Measurements from ENCODE around the gene CCNI2. TPM values are rescaled to one million over a fixed set of nuclear protein-coding genes. Genes with fewer than 3 reads are reported as not detected.

CCNI2 gene
- total and polyA plus RNA-seq, 3 donors from 2014 or later: 1.1 to 4.5 (median 2.7) TPM

DNA sequence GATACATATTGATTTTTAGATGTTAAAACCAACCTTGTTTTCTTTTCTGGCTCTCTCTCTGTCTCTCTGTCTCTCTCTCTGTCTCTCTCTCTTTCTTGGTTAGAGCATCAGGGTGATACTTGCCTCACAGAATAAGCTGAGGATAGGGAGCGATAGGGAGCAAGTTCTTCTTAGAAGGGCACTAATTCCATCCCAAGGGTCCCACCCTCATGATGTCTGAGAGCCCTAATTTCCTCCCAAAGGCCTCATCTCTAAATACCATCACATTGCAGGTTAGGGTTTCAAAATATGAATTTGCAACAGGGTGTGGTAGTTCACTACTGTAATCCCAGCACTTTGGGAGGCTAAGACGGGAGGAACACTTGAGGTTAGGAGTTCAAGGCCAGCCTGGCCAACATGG lies 5.1 kb upstream of the CCNI2 start:
- no peak overlapping the region for H3K4me3 ChIP-seq
- no peak for DNase-seq
- intact Hi-C loops (cut with DNase I; ENCODE audit: low total_unique reads): no loop called here
- TF ChIP-seq CTCF (IDR thresholded peaks at IDR 0.05) (no peak), POLR2A (IDR thresholded peaks at IDR 0.05) (no peak)
- H3K27ac ChIP-seq: no peak overlapping the region
- no peaks in the 10 kb centered on the region for H3K36me3 ChIP-seq (ENCODE audit: low read depth, missing control alignments)
- H3K27me3 ChIP-seq: no peaks in the 10 kb centered on the region
- H3K4me1 ChIP-seq: no peaks in the 10 kb centered on the region
- no peaks in the 10 kb centered on the region for H3K9me3 ChIP-seq
- WGBS, 2 donors: 77 to 87% methylated on average over 2 of the region's 2 CpGs

- Histone ChIP-seq H3K36me3 (ENCODE audit: low read depth, missing control alignments) (no peaks in the 10 kb centered on the region), H3K27ac (no peak overlapping the region), H3K9me3 (no peaks in the 10 kb centered on the region), H3K27me3 (no peaks in the 10 kb centered on the region), H3K4me1 (no peaks in the 10 kb centered on the region), H3K4me3 (no peak overlapping the region)
- TF ChIP-seq CTCF (IDR thresholded peaks at IDR 0.05) (no peak), POLR2A (IDR thresholded peaks at IDR 0.05) (no peak)
- intact Hi-C loops (cut with DNase I; ENCODE audit: low total_unique reads): no loop called here
- no peak for DNase-seq
- 92 to 96% methylated on average over 5 of the region's 5 CpGs for WGBS, 2 donors
Observed at GRCh38 chr5:132742626-132743025, 4.6 kb upstream of the CCNI2 start.

DNA sequence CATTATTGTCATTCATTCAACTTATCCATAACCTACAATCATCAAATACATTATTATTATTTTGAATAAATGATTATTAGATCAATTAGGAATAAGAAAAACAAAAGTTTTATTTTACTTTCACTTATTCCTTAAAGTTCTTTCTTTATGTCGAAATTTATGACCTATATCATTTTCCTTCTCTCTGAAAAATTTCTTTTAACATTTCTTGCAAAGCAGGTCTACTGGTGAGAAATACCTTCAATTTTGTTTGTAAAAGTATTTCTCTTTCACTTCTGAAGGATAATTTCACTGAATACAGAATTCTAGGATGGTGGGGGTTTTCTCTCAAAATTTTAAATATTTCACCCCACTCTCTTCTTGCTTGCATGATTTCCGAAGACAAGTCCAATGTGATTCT lies 2.6 kb upstream of the CCNI2 start:
- no peaks in the 10 kb centered on the region for H3K36me3 ChIP-seq (ENCODE audit: low read depth, missing control alignments)
- no peaks in the 10 kb centered on the region for H3K9me3 ChIP-seq
- TF ChIP-seq POLR2A (IDR thresholded peaks at IDR 0.05): no peak
- no peak for TF ChIP-seq CTCF (IDR thresholded peaks at IDR 0.05)
- no peak overlapping the region for H3K4me3 ChIP-seq
- DNase-seq: no peak
- intact Hi-C loops (cut with DNase I; ENCODE audit: low total_unique reads): no loop called here
- H3K27me3 ChIP-seq: no peaks in the 10 kb centered on the region
- H3K4me1 ChIP-seq: no peaks in the 10 kb centered on the region
- no peak overlapping the region for H3K27ac ChIP-seq
- 69 to 92% methylated on average over 2 of the region's 2 CpGs for WGBS, 2 donors

DNA sequence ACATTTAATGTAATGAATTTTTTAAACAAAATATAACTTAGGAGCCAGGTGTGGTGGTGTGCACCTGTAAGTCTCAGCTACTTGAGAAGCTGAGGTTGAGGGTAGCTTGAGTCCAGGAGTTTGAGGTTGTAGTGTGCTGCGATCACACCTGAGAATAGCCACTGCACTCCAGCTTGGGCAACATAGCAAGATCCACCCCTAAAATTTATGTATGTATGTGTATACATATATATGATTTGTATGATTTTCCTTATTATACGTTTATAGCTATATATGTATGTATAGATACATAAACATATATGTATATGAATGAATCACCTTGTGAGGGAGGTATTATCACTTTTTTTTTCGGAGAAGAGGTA lies 653 bp upstream of the CCNI2 start:
- H3K4me1 ChIP-seq: no peaks in the 10 kb centered on the region
- no peak for DNase-seq
- TF ChIP-seq POLR2A (IDR thresholded peaks at IDR 0.05) (no peak), CTCF (IDR thresholded peaks at IDR 0.05) (no peak)
- H3K36me3 ChIP-seq (ENCODE audit: low read depth, missing control alignments): no peaks in the 10 kb centered on the region
- intact Hi-C loops (cut with DNase I; ENCODE audit: low total_unique reads): no loop called here
- H3K9me3 ChIP-seq: no peaks in the 10 kb centered on the region
- 25 to 26% methylated on average over 3 of the region's 3 CpGs for WGBS, 2 donors
- H3K4me3 ChIP-seq: peak overlapping the region in 1 of 2 donors; percentile 48
- H3K27ac ChIP-seq: no peak overlapping the region
- no peaks in the 10 kb centered on the region for H3K27me3 ChIP-seq

GRCh38 chr5:132747616-132748440 lies 602 bp downstream of the CCNI2 start:
- DNase-seq: no peak
- 41 to 52% methylated on average over 26 to 52 of the region's 76 CpGs for WGBS, 2 donors
- Histone ChIP-seq H3K4me3 (peak overlapping the region; percentile 39 to 48), H3K27me3 (no peaks in the 10 kb centered on the region), H3K36me3 (ENCODE audit: low read depth, missing control alignments) (no peaks in the 10 kb centered on the region), H3K4me1 (peaks cover 3% of the 10 kb centered on the region), H3K27ac (no peak overlapping the region), H3K9me3 (no peaks in the 10 kb centered on the region)
- no peak for TF ChIP-seq POLR2A (IDR thresholded peaks at IDR 0.05)
- no peak for TF ChIP-seq CTCF (IDR thresholded peaks at IDR 0.05)
- intact Hi-C loops (cut with DNase I; ENCODE audit: low total_unique reads): no loop called here

Data from testis (tissue), 3 donors.